NCI-H748 (cell line): ENCODE results near the gene DGCR2.
"Not testable (repeated sequence)": the region's sequence is repeated elsewhere in the genome, so short reads cannot be mapped to it uniquely, and the experiment has no call there.

Experiments used
- DNase-seq: peaks from one replicate; lab custom pipeline; 2025; ENCODE audit not compliant: unreplicated experiment; lab: John Stamatoyannopoulos, UW

The DGCR2 gene

GRCh38 chr22:18988958-18989357 is 133.3 kb downstream of the DGCR2 start:
- no peak for DNase-seq

- DNase-seq, result no peak
These were observed 134.4 kb downstream of the DGCR2 start for GRCh38 chr22:18987765-18988164.

GRCh38 chr22:18987114-18987513 is 135.1 kb downstream of the DGCR2 start:
- not testable (repeated sequence) for DNase-seq
